ENCODE results near the gene GHR. TPM values are rescaled to one million over a fixed set of nuclear protein-coding genes. Genes with fewer than 3 reads are reported as not detected.

GHR gene
- total RNA-seq, 2 experiments from 2014 or later = not detected

DNA sequence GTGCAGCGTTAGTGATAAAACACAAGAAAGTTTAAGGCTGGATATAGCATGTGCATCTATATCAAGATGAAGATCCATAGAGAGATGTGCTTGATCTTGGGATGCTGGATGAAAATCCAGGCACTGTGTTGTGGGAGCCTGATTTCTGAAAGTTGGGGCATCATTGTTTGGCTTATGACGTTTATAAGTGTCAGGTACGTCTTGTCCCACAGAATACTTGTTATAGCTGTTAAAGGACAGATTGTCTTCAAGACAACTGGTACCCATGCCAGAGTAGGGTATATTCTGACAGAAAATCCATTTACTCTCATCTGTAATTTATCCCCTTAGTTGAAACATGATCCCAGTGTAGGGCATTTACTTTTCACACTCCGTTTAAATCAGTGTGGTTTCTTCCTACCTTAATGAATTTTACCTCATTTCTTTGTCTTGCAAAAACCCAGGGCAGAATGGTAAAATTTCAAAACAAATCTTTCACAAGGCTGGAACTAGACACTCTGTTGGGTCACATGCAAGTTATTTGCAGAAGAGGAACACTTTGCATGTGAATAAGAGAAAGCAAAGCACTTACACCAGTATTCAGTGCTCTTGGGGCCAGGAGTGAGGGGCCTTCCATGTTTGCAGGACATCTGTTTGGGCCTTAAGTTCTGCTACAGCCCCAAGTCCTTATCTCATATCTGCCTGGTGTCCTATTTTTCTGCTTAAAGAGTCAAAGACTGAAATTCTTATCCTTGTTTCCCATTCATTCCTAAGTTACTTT, 73.3 kb downstream of the GHR start:
- CTCF ChIA-PET = no interaction called here
- intact Hi-C loops (cut with micrococcal nuclease) = no loop called here
- Mint-ChIP-seq H3K27me3 (no peaks in the 10 kb centered on the region), H3K36me3 (ENCODE audit: low read depth) (no peaks in the 10 kb centered on the region), H3K27ac (no peak overlapping the region), H3K4me1 (ENCODE audit: low read depth) (no peaks in the 10 kb centered on the region), H3K9me3 (no peaks in the 10 kb centered on the region), H3K4me3 (no peak overlapping the region)
- ATAC-seq = no peak
- POLR2A ChIA-PET = no interaction called here
- no peak for DNase-seq
- no peak for TF ChIP-seq CTCF (IDR thresholded peaks at IDR 0.05)

GRCh38 chr5:42498000-42498399, 74.8 kb downstream of the GHR start:
- no peak overlapping the region for H3K27ac Mint-ChIP-seq

DNA sequence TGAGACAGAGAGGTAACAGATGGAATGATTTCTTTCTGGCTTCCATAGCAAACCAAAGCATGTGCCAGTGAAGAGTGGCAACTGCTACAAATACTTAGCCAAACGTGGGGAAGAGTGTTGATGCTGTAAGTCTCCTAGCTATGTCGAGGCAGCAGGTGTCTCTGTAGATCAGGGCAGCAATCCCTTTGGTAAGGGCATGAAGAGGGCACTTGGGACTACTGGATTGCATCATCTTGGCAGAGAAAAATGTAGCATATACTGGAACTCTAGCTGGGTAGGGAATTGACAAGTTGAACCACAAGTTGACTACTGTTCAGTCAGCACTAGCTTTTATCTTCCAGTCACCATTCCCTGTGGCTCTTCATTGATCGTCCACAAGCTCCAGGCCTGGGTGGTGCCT, 75.8 kb downstream of the GHR start:
- H3K27me3 Mint-ChIP-seq = no peaks in the 10 kb centered on the region
- ChIA-PET CTCF (no interaction called here), POLR2A (interaction anchor here (0.6 kb wide), 1 partner anchor 31 kb away, joined by 3 read pairs; no protein-coding TSS in a partner anchor)
- no peak overlapping the region for H3K27ac Mint-ChIP-seq
- H3K4me1 Mint-ChIP-seq (ENCODE audit: low read depth) = no peaks in the 10 kb centered on the region
- no peaks in the 10 kb centered on the region for H3K36me3 Mint-ChIP-seq (ENCODE audit: low read depth)
- DNase-seq = no peak
- intact Hi-C loops (cut with micrococcal nuclease) = no loop called here
- no peak for ATAC-seq
- H3K9me3 Mint-ChIP-seq = no peaks in the 10 kb centered on the region
- TF ChIP-seq CTCF (IDR thresholded peaks at IDR 0.05) = no peak
- no peak overlapping the region for H3K4me3 Mint-ChIP-seq

More at GRCh38 chr5:42498000-42498399, 74.8 kb downstream of the GHR start:
- ChIA-PET POLR2A (no interaction called here), CTCF (no interaction called here)
- Mint-ChIP-seq H3K9me3 (no peaks in the 10 kb centered on the region), H3K27me3 (no peaks in the 10 kb centered on the region), H3K4me1 (ENCODE audit: low read depth) (no peaks in the 10 kb centered on the region), H3K36me3 (ENCODE audit: low read depth) (no peaks in the 10 kb centered on the region), H3K4me3 (no peak overlapping the region)
- no peak for DNase-seq
- no peak for ATAC-seq
- no peak for TF ChIP-seq CTCF (IDR thresholded peaks at IDR 0.05)
- intact Hi-C loops (cut with micrococcal nuclease) = no loop called here

DNA sequence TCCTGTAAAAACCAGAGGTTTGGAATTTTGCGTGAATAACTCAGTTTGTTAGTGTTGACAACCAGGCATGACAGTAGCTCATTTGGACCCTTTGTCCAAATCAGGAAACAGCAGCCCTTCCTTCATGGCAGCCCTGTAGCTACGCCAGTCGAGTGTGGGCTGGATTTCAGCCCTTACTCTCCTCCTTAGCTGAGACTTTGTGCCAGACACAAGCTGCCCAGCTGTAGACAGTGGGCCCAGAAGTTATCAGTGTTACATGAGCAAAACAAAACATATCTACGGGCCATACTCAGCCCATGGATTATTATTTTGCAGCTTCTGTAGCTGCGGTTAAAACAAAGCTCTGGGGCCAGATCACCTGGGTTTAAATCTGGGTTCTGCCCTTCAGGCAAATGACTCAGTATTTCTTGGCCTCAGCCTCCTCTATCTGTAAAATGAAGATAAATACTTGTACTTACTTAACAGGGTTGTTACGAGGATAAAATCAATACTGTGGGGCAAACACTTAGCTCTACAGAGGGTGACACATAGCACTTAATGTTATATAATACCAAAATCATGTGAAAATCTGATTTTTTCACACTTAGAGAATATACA, 76.9 kb downstream of the GHR start:
- Mint-ChIP-seq H3K4me1 (ENCODE audit: low read depth) (no peaks in the 10 kb centered on the region), H3K27me3 (no peaks in the 10 kb centered on the region), H3K9me3 (no peaks in the 10 kb centered on the region), H3K27ac (no peak overlapping the region), H3K4me3 (no peak overlapping the region), H3K36me3 (ENCODE audit: low read depth) (no peaks in the 10 kb centered on the region)
- CTCF ChIA-PET = no interaction called here
- DNase-seq (no peak), ATAC-seq (no peak)
- POLR2A ChIA-PET = no interaction called here
- intact Hi-C loops (cut with micrococcal nuclease) = no loop called here
- no peak for TF ChIP-seq CTCF (IDR thresholded peaks at IDR 0.05)

DNA sequence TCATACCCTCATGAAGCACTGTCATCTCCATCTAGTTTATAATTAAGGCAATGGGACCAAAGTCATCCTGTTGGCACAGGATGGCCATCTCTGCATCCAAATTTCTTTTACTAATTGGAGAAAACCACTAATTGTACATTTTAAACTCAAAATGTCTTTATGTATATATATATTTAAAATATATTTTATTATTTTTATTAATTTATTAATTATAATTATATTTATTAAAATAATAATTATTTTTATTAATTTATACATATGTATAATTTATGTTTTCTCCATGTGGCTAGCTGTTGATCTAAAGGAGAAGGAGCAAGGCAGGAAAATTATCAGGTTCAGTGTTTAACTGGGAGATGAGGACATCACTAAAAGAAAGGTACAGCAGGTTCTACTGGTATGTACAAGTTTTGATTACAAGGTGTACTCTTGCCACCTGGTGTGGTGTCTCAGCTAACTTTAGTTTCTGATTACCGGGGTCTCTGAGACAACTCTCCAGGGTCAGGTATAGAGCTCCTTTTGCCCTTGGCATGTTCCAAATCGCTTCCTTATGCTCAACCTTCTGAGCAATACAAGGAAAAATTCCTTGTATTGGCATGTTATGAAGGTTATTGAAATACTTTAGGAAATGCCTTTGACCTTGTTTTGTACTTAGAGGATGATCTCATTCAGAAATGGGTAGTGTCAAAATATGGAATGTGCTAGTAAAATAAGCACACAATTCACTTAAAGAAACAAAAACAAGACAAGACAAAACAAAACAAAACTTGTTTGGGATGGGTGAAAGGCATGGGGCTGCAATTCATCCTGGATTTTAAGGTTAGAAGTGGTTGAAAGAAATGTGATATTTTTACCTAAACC, 79.6 kb downstream of the GHR start:
- Mint-ChIP-seq H3K4me3 (no peak overlapping the region), H3K4me1 (ENCODE audit: low read depth) (no peaks in the 10 kb centered on the region), H3K27me3 (no peaks in the 10 kb centered on the region), H3K36me3 (ENCODE audit: low read depth) (no peaks in the 10 kb centered on the region), H3K9me3 (no peaks in the 10 kb centered on the region), H3K27ac (no peak overlapping the region)
- ATAC-seq = no peak
- CTCF ChIA-PET = no interaction called here
- intact Hi-C loops (cut with micrococcal nuclease) = no loop called here
- DNase-seq = no peak
- TF ChIP-seq CTCF (IDR thresholded peaks at IDR 0.05) = no peak
- POLR2A ChIA-PET = no interaction called here

Data from activated CD8-positive, alpha-beta T cell treated with anti-CD3 and anti-CD28 coated beads for 36 hours (primary cell).